Peyer's patch (tissue), 4 donors: ENCODE results near the gene PABPC1L.
"Not testable (repeated sequence)": the region's sequence is repeated elsewhere in the genome, so short reads cannot be mapped to it uniquely, and the experiment has no call there.

Experiments
- POLR2A ChIP-seq, 2 donors: fragments of 450-650 bp; IDR thresholded peaks; one replicate each; pipeline ENCODE4 v1.5.1; 2017; ENCODE audit warnings: antibody characterized with exemption in 2 of 2, mild to moderate bottlenecking in 2 of 2, moderate library complexity in 2 of 2
- TF ChIP-seq, protein P1 (sequence below), 6 experiments: fragments of 450-650 bp in 4 of 6; fragments of 200-600 bp in 2 of 6; sonication (generic) in 1 of 6; IDR thresholded peaks; one replicate each; pipeline ENCODE4 v1.5.1; 2017 to 2019; ENCODE audit warnings: antibody characterized with exemption in 6 of 6, mild to moderate bottlenecking in 3 of 6, moderate library complexity in 1 of 6

DNA sequence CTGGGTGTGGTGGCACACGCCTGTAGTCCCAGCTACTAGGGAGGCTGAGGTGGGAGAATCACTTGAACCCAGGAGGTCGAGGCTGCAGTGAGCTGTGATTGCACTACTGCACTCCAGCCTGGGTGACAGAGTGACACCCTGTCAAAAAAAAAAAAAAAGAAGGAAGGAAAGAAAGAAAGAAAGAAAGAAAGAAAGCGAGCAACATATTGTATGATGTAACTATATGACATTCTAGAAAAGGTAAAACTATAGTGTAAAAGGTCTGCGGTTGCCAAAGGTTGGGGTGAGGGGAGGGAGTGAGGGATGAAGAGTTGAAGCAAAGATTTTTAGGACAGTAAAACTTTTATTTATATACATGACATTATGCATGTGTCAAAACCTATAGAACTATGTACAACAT is 27.5 kb upstream of the PABPC1L start:
- TF ChIP-seq, protein P1, sequence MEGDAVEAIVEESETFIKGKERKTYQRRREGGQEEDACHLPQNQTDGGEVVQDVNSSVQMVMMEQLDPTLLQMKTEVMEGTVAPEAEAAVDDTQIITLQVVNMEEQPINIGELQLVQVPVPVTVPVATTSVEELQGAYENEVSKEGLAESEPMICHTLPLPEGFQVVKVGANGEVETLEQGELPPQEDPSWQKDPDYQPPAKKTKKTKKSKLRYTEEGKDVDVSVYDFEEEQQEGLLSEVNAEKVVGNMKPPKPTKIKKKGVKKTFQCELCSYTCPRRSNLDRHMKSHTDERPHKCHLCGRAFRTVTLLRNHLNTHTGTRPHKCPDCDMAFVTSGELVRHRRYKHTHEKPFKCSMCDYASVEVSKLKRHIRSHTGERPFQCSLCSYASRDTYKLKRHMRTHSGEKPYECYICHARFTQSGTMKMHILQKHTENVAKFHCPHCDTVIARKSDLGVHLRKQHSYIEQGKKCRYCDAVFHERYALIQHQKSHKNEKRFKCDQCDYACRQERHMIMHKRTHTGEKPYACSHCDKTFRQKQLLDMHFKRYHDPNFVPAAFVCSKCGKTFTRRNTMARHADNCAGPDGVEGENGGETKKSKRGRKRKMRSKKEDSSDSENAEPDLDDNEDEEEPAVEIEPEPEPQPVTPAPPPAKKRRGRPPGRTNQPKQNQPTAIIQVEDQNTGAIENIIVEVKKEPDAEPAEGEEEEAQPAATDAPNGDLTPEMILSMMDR (IDR thresholded peaks at IDR 0.05), result not testable (repeated sequence)
- TF ChIP-seq POLR2A (IDR thresholded peaks at IDR 0.05), result not testable (repeated sequence)
